ENCODE measurements around the gene THBS4.

The THBS4 gene

DNA sequence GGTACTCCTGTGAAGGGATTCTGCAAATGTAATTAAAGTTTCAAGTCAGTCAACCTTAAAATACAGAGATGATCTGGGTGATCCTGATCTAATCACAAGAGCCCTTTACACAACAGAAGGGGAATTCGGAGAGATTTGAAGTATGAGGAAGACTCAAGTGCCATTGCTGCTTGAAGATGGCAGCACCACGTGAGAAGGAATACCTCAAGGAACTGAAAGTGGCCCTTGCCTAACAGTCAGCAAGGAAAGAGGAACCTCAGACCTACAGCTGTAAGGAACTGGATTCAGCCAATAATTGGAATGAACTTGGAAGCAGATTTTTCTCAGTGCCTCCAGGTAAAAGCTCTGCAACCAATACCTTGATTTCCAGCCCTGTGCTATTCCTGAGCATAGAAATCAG, 87.4 kb downstream of the THBS4 start:
- DNase-seq = no peak

- no peak for DNase-seq
Observed at GRCh38 chr5:80124121-80124918, 89.2 kb downstream of the THBS4 start.

- no peak for DNase-seq
Observed at GRCh38 chr5:80125022-80125961, 90.1 kb downstream of the THBS4 start.

DNA sequence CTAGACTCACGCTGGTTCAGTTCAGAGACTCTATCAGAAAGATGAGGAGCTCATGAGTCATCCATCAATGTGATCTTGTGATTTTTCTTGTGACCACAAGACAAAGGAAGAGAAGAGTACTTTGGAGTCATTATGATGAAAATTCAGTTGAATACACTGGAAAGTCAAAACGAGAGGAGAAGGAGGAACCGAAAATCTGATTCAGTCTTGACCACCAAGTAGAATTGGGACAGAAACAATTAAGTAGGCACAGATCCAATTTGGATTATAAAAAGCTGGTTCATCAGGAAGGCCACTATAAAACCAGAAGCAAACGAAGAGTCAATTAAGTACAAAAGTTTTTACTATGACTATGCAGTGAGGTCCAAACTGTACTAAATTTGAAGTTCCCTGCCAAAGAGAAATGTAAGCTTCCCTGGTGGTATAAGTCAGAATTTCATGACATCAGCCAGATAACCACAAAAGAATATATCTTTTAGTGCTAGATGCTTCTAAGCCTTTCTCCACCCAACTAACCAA, 90.9 kb downstream of the THBS4 start:
- peak; percentile 31 for DNase-seq

DNA sequence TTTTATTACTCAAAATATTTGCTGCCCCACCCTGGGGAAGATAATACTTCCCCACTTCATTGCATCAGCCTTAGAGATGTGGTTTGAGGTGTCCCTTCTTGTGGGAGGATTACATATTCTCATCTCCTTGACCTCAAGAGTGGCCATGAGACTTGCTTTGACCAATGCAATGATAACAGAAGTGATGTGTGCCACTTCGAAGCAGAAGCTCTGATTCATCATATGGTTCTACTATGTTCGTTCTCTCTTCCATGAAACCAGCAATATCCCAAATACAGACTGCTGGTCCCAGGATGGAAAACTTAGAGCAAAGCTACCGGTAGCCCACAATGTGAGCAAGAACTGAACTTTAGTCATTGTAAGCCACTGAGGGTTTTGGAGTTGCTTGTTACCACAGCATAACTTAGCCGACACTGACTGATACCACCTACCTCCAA, 92.0 kb downstream of the THBS4 start:
- no peak for DNase-seq

- no peak for DNase-seq
Observed at GRCh38 chr5:80128141-80128540, 93.0 kb downstream of the THBS4 start.

DNA sequence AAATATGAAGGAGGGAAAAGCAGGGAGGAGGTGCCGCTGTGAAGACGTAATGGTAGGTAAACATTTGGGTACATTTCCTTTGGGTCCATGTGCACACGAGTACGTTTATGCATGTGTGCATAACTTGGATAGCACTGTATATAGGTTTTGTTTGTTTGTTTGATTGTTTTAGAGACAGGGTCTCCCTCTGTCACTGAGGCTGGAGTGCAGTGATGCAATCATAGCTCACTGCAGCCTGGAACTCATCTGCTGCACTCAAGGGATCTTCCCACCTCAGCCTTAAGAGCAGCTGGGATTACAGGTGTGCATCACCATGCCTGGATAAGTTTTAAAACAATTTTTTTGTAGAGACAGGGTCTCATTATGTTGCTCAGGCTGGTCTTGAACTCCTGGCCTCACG, 94.0 kb downstream of the THBS4 start:
- no peak for DNase-seq

Measured in activated CD4-positive, alpha-beta T cell treated with anti-CD3 and anti-CD28 coated beads for 48 hours (primary cell).